ENCODE results near the gene SUB1.

DNA sequence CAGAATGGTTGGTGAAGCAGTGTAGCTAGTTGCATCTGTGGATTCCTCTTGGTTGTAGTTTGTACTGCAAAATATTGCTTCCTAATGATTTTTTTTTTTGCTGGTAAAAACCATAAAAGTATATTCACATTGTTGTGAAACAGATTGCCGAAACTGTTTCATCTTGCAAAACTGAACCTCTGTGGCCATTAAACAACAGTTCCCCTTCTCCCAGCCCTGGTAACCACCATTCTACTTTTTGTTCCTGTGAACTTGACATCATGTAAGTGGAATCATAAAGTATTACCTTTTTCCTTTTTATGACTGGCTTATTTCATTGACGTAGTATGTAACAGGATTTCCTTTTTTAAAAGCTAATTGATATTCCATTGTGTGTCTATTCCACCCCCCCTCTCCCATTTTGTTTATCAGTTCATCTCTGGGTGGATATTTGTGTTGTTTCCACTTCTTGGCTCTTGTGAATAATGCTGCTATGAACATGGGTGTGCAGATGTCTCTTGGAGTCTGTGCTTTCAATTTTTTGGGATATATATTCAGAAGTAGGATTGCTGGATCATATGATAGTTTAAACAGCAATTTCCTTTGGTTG lies 11.8 kb downstream of the SUB1 start:
- TF ChIP-seq, protein P1, sequence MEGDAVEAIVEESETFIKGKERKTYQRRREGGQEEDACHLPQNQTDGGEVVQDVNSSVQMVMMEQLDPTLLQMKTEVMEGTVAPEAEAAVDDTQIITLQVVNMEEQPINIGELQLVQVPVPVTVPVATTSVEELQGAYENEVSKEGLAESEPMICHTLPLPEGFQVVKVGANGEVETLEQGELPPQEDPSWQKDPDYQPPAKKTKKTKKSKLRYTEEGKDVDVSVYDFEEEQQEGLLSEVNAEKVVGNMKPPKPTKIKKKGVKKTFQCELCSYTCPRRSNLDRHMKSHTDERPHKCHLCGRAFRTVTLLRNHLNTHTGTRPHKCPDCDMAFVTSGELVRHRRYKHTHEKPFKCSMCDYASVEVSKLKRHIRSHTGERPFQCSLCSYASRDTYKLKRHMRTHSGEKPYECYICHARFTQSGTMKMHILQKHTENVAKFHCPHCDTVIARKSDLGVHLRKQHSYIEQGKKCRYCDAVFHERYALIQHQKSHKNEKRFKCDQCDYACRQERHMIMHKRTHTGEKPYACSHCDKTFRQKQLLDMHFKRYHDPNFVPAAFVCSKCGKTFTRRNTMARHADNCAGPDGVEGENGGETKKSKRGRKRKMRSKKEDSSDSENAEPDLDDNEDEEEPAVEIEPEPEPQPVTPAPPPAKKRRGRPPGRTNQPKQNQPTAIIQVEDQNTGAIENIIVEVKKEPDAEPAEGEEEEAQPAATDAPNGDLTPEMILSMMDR (IDR thresholded peaks at IDR 0.05), result no peak
- TF ChIP-seq POLR2AphosphoS5 (IDR thresholded peaks at IDR 0.05), result no peak
